HUDEP-2 (cell line): ENCODE measurements around the gene C1QTNF9B.

Experiments
- DNase-seq, 76 experiments: peaks; one replicate each; lab custom pipeline; 2025; ENCODE audit not compliant: unreplicated experiment in 76 of 76; lab: John Stamatoyannopoulos, UW

Gene C1QTNF9B

DNA sequence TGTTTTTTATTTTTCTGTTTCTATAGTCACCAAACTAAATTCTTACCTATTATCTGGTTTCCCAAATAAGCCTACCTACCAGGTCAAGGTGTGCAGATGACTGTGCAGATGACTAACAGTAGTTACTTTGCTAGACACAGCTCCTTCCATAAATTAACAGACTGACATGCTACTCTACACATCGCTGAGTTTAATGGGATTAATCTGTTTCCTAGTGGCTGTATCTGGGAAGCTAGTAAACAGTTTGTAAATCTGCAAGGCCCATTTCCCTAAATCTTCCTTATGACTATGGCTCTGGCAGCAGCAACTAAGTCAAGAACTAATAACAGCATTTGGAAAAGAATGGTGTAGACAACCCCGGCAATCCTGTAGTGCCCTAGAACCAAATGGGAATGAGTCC lies 36.0 kb downstream of the C1QTNF9B start:
- no peak for DNase-seq

DNA sequence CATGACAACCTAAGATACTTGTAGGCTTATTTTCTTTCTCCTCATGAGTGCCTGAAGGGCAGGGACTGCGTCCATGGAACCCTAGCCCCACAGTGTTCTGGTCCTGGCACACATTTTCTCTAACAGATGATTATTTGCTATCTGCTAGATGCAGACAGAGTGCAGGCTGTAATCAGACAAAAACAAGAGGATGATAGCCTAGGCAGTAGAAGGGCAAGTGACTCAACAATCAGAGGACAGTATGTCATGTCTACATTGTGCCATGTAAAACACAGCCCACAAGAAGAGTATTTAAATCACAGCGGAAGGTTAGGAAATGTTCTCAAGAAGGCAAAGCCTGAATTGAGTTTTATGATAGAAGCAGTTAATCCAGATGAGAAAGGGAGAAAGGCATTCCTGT lies 37.4 kb downstream of the C1QTNF9B start:
- peak in 67 of 76 experiments; percentile 13 to 95 (median 73) for DNase-seq

DNA sequence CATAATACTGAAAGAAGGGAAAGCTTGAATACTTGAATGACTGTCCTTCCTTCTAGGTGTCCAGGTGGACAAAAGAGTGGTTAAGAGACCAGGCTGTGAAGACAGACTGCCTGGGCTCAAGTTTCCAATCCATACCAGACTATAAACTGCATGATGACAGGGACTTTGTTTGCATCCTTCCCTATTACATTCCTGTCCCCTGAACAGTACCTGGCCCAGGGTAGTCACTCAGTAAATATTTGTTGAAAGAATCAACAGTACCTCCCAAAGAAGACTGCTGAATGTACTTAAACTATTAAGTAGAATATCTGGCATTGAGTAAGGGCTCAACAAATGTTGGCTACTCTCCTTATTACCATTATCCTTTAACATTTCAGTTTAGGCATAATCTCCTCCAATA lies 37.8 kb downstream of the C1QTNF9B start:
- DNase-seq: peak in 3 of 76 experiments; percentile 12 to 59 (median 17)

DNA sequence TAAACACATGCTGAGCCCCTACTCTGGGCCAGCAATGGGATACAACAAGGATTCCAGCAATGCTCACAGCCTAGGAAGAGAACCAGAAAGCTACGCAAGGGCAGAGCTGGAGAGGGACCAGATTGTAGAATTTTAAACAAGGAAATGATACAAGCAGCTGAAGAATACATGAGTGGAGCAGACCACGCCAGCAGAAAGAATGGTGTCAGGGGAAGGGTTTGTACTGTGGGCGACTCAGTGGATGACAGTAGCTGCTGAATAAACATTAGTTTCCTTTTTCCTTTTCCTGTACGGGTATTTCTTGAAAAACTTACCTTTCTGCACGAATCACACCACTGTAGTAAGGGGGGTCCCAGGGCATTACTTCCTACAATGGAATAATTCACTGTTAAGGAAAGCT lies 38.8 kb downstream of the C1QTNF9B start:
- DNase-seq: no peak

DNA sequence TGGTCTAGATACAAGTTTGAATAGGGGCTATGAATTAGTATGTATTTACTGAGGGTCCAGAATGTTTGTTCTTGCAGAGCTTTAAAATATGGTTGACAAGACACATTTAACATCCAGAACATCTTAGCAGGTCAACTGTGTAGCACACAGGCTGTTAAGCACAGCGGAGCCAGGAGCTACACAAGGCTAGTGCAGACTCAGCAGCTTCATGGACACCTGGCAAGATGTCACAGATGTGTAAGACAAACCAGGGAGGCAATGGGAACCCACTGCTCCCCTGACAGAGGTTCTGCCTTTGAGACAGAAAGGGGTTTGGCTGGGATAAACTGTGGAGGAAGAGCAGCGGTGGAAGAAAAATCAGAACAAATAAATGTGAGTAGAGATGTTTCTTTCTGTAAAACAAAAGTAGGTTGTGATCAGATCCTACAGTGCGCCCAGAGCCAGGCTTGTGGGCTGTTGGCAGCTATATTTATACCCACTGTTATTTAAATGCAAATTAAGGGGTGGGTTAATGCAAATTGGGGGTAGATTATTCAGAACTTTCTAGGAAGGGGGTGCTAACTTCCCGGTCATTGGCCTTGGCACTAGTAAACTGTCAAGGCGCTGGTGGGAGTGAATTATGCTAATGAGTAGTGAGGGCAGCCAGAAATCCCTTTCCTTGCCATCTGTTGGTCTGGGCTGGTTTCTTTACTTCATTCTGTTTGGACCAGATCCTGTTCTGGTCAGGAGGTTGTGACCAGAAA lies 41.1 kb downstream of the C1QTNF9B start:
- DNase-seq: no peak

DNA sequence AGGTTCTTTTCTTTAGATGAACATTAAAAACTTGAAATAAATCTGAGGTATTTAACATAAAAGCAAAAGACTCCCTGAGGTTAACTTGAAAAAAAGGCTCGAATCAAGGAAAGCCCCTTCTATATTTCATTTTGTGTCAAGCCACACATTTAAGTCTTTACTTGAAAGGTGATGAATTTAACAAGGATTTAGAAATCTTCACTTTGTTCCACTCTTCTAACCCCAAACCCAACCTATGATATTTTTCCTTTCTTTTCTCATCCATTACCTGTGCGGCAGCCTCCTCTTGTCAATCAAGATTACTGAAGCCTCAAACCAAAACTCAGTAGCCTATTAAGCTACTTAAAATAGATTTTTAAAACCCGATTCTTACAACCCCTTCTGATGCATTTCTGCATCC lies 41.9 kb downstream of the C1QTNF9B start:
- DNase-seq: no peak

DNA sequence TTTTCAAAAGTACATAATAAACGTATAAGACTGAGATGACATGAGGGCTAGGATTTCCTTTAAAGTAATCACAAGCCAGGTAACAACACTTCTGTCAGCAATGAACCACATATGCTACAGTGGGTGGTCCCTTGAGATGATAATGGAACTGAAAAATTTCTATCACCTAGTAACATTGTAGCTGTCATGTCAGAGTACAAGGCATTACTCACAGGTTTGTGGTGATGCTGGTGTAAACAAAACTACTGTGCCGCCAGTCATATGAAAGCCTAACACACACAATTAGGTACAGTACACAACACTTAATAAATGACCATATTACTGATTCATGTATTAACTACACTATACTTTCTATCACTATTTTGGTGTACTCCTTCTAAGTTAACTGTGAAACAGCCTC lies 45.0 kb downstream of the C1QTNF9B start:
- no peak for DNase-seq

DNA sequence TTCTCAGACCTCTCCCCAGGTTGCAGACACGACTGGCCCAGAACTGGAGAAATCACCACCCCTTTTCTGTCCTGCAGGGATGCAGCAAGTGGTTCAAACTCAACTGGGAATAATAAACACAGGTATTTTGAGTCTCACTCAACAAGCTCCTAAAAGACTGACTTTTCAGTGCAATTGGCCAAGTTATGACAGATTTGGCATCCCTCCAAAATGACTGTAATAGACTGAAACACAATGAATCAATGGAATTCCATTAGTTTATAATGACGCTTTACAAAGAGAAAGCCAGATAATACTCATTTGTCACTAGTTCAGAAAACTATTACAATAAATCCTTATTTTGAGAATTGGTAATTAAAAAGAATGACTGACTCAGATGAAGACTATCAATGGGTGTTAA lies 46.2 kb downstream of the C1QTNF9B start:
- no peak for DNase-seq

DNA sequence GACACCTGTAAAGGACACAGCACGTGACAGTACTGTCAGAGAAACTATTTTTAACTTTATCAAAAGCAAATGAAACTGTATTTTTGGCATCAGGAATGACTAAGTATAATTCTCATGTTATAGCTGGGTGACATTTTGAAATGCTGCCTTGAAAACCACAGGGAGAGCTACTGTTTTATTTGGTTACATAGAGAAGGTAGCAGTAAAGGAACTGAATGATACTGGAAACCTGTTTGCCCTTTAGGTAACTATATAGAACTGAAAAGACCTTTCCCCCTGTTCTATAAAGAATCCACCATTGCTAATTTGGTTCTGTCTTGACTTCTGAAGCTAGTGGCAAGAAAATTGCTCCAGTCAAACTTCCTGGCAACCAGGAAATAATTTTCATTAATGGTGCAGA lies 47.2 kb downstream of the C1QTNF9B start:
- no peak for DNase-seq

DNA sequence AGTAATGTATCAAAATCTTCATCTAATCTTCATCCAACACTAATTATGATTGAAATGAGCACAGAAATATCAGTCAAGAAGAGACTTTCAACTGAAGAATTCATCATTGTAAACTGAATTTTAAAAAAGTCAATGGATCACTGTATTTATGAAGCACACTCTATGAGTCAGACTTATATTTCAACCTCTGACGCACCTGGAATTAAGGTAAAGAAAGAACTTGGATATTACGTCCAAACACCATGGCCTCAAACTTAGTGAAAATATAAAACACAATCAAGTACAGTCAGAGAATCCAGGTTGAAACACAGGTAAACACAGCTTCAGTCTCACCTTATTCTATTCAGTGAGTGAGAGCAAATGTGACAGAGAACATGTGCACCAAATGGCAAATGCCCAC lies 47.6 kb downstream of the C1QTNF9B start:
- DNase-seq: no peak

DNA sequence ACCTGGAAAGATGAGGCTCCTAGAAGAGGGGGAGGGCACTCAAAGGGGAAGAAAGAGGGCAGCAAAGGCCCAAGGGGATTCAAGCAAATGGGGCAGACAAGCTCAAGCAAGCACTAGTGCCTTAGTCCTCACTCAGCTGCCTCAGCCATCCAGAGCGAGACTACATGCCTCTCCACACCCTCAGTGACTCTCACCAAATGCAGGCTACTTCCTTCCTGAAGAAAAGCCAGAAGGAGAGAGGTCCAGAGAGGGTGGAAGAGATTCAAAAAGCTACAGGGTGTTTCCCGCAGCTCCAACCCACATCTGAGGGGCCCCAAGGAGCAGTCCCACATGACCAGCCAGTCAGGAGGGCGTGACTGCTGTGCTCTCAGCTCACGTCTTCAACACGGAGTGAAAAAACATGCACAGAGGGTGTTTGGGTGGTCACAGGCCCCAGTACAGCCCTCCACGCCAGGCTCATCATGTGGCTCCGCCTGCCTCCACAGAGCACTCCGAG lies 48.6 kb downstream of the C1QTNF9B start:
- DNase-seq: peak in 17 of 76 experiments; percentile 7 to 69 (median 37)

DNA sequence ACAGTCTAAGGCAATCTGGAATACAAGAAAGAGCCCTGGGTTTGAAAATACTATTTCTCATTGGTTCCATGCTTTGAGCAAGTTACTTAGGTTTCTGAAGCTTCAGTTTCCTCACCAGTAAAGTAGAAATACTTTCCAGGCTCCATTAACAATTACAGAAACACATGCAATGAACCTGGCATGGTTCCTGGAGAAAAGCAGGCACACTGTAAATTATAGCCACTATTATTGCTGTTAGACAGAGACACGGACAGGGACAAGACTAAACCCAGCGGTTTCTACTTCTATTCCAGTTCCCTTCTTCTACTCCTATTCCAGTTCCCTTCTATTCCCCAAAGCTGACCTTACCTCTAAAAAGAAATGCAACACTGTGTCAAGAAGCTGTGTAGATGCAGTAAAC lies 49.3 kb downstream of the C1QTNF9B start:
- DNase-seq: peak in 3 of 76 experiments; percentile 19 to 69 (median 63)

DNA sequence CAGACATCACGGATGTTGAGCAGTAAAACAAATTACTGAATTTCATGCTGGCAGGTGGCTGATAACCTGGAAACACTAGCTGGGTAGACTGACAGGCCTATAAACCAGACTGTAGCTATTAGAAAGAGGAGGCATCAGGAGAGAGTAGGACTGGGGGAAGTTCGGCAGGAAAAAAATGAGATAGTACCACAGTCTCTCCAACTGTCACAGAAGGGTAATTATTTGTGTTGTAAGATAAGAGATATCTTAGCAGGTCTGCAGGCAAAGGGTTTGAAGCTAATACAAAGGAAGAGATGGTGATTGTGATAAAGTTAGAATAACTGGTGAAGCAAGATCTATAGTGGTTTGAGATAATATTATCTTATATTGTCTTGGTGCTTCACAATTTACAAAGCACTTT lies 49.8 kb downstream of the C1QTNF9B start:
- peak in 47 of 76 experiments; percentile 3 to 85 (median 53) for DNase-seq

DNA sequence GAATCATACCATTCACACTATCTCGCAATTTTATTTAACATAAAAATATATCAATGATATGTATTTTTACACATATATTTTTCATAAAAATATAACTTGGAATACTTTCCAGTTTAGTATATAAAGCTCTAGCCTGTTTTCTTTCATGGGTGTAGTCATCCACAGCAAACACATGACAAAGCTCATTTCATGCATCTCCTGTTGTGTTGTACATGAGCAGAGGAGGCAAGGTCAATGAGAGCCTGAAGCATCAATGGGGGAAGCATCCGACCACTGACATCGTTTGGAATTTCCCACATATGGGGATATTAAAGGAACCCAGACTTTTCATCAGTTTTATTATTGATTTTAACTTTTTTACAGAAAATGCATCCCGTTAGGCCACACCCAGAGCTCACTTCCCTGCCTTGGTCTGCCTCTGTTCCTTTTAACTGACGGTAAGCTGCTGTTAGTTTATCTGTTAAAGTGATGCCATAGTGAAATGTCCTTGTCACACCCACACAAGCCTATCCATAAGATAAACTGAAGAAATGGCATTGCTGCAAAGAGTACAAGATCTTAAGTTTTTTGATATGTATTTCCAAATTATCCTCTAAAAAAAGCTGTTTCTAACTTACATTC lies 52.1 kb downstream of the C1QTNF9B start:
- peak in 50 of 76 experiments; percentile 3 to 82 (median 38) for DNase-seq

DNA sequence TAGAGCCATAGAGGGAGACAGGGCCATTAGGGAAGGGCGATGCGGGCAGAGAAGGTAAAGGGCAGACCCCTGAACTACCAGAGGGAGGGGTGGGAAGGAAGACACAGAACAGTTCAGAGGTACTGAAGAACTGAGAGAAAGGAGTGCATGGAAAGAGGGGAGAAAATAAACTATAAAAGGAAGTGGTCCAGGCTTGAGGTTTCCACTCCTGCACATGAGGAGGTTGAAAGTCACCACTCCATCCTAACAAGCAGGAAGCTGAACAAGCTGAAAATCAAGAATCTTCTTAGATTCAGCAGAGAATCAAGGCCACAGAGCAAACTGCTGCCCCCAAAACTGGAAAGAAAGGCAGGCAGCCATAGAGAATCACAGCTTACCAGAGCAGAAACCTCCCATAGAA lies 53.2 kb downstream of the C1QTNF9B start:
- no peak for DNase-seq

DNA sequence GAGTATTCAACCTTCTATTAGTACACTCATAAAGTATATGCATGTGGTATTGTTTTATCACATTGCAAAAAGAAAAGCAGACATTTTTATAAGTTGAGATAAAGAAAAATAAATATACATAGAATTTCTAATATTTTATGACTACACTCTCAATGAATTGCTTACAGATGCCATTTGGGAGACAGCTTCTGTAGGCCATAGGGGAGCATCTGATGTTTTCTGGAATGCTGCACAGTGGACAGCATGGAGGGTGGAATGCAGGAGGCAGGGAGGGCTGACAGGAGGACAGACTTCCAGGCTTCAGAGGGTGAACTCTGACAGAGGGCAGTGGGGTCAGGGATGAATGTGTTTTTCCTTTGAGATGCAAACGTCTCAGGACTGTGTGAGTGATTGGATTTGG lies 53.9 kb downstream of the C1QTNF9B start:
- DNase-seq: no peak

DNA sequence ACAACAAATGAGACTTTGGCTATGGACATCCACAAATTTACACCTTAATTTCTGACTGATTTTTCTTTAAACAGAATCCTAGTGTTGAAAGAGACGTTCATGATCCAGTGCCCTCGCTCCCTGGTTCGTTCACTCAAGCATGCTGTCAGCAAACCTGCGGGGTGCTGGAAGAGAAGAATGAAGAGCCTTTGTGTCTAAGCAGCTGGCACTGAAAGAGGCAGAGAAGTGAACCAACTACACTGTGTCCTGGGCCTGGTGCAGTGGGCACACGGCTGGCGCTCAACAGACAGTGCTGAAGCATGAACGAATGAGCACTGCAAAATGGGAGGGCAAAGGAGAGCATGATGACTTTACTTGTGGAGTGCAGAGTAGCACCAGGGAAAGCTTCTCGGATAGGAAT lies 54.9 kb downstream of the C1QTNF9B start:
- no peak for DNase-seq
